ENCODE data around the gene PCBD1.

PCBD1 gene

GRCh38 chr10:70905071-70906021, 17.0 kb upstream of the PCBD1 start:
- H3K4me3 ChIP-seq (ENCODE audit: low read length): no peak overlapping the region
- no peaks in the 10 kb centered on the region for H3K4me1 ChIP-seq (ENCODE audit: insufficient read depth, low read length)
- no peaks in the 10 kb centered on the region for H3K36me3 ChIP-seq (ENCODE audit: insufficient read depth, low read length)
- H2AFZ ChIP-seq (ENCODE audit: low read depth, low read length): no peak overlapping the region
- H3K27me3 ChIP-seq (ENCODE audit: insufficient read depth, low read length): peaks cover 43% of the 10 kb centered on the region
- no peaks in the 10 kb centered on the region for H3K9me3 ChIP-seq (ENCODE audit: low read length)

DNA sequence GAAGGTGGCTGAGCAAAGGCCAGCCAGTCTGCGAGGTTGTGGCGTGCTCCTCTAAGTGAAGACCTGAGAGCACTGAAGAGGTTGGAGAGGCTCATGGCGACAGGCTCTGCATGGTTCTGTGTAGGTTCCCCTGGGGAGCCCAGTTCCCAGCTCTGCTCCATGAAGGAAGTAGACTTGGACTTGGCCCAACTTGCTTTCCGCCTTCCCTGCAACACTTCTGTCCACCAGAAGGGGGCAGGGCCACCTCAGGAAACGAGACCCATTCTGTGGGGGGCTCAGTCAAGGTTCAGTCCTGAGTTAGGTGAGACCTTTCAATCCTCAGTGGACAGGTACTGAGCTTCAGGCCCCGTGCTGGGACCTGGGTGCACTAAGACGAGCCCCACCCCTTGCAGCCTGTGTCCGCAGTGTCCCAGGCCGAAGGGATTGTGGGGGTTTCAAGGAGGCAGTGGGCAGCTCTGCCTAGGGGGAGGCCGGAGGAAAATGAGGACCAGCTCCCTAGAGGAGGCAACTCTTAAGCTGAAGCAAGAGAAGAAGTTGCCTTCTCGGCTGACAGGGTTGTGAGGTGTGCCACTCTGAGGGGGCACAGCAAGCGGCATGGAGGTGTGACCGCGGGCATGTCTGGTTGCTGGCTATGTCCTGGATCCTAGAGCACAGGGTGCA, 15.0 kb upstream of the PCBD1 start:
- H2AFZ ChIP-seq (ENCODE audit: low read depth, low read length): no peak overlapping the region
- peaks cover 46% of the 10 kb centered on the region for H3K27me3 ChIP-seq (ENCODE audit: insufficient read depth, low read length)
- no peak overlapping the region for H3K4me3 ChIP-seq (ENCODE audit: low read length)
- H3K36me3 ChIP-seq (ENCODE audit: insufficient read depth, low read length): no peaks in the 10 kb centered on the region
- no peaks in the 10 kb centered on the region for H3K9me3 ChIP-seq (ENCODE audit: low read length)
- H3K4me1 ChIP-seq (ENCODE audit: insufficient read depth, low read length): no peaks in the 10 kb centered on the region

- Histone ChIP-seq H3K27me3 (ENCODE audit: insufficient read depth, low read length) (peaks cover 40% of the 10 kb centered on the region), H3K36me3 (ENCODE audit: insufficient read depth, low read length) (no peaks in the 10 kb centered on the region)
Measured at GRCh38 chr10:70902661-70903261, 14.4 kb upstream of the PCBD1 start.

DNA sequence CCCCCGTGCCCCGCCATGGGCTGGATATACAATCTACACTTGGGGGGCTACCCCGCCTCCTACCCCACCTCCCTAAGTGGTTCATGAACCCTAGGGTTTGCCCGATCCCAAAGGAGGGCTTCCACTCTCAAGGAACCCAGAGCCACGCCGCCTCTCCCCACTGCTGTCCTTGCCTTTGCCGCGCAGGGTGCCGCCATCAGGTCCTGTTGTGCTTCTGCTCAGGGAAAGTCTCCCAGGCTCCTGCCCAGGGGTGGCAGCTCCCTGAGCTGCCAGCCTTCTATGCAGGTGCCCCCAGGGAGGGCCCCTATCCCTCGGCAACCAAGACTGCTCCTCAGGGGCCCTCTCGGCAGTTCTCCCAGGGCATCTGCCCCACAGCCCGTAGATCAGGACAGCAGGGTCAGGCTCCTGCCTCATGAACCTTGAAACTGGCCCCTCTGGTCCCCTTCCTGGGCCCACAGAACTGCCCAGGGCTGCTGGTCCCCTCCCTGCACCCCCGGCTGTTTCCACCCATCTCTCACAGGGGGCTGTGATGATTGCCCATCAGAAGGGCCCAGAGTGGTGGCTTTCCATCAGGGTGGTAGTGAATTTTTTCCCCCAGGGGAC, 13.0 kb upstream of the PCBD1 start:
- no peak overlapping the region for H3K4me3 ChIP-seq (ENCODE audit: low read length)
- no peaks in the 10 kb centered on the region for H3K4me1 ChIP-seq (ENCODE audit: insufficient read depth, low read length)
- no peaks in the 10 kb centered on the region for H3K36me3 ChIP-seq (ENCODE audit: insufficient read depth, low read length)
- H3K27me3 ChIP-seq (ENCODE audit: insufficient read depth, low read length): peaks cover 31% of the 10 kb centered on the region
- H2AFZ ChIP-seq (ENCODE audit: low read depth, low read length): no peak overlapping the region
- no peaks in the 10 kb centered on the region for H3K9me3 ChIP-seq (ENCODE audit: low read length)

More at GRCh38 chr10:70902661-70903261, 14.4 kb upstream of the PCBD1 start:
- Histone ChIP-seq H3K4me1 (ENCODE audit: insufficient read depth, low read length) (no peaks in the 10 kb centered on the region), H3K9me3 (ENCODE audit: low read length) (no peaks in the 10 kb centered on the region), H3K4me3 (ENCODE audit: low read length) (no peak overlapping the region), H2AFZ (ENCODE audit: low read depth, low read length) (no peak overlapping the region)

GRCh38 chr10:70899096-70899495, 10.7 kb upstream of the PCBD1 start:
- H3K27me3 ChIP-seq (ENCODE audit: insufficient read depth, low read length): peaks cover 19% of the 10 kb centered on the region
- H3K36me3 ChIP-seq (ENCODE audit: insufficient read depth, low read length): no peaks in the 10 kb centered on the region
- no peaks in the 10 kb centered on the region for H3K9me3 ChIP-seq (ENCODE audit: low read length)
- no peaks in the 10 kb centered on the region for H3K4me1 ChIP-seq (ENCODE audit: insufficient read depth, low read length)
- no peak overlapping the region for H2AFZ ChIP-seq (ENCODE audit: low read depth, low read length)
- no peak overlapping the region for H3K4me3 ChIP-seq (ENCODE audit: low read length)

DNA sequence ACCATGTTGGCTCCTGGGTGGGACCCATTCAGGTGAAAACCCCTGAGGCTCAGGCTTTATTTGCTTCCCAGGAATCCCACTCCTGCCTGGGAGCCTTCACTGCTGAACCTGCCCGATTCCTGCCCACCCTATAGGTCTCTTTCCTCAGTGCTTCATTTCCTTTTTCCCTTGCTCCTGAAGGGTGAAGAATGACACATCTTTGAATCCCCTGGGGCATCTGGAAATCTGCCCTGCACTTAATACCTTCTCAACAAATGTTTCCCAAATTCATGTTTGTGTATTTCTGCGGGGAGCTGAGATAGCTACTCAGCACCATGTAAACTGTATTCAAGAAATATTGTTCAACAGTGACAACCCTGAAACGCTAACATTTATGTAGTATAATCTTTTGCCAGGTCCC, 10.3 kb upstream of the PCBD1 start:
- H3K4me3 ChIP-seq (ENCODE audit: low read length): no peak overlapping the region
- H3K9me3 ChIP-seq (ENCODE audit: low read length): no peaks in the 10 kb centered on the region
- no peak overlapping the region for H2AFZ ChIP-seq (ENCODE audit: low read depth, low read length)
- H3K27me3 ChIP-seq (ENCODE audit: insufficient read depth, low read length): peaks cover 19% of the 10 kb centered on the region
- H3K4me1 ChIP-seq (ENCODE audit: insufficient read depth, low read length): no peaks in the 10 kb centered on the region
- no peaks in the 10 kb centered on the region for H3K36me3 ChIP-seq (ENCODE audit: insufficient read depth, low read length)

DNA sequence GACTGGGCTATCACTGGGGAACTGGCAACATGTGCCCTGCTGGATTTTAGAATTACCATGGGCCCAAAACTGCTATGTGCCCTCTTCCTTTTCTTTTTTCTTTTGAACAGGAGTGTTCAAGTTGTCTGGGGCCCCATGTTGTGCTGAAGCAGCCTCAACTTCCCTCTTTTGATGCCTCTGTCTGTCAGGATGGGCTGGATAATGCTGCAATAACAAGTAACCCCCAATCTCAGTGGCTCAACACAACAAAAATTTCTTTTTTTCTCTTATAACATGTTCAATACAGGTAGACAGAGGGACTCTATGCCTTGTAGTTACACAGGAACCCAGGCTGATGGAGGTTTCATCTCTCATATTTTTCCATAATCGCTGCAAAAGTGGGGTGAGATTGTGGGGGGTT, 8.2 kb upstream of the PCBD1 start:
- Histone ChIP-seq H3K4me1 (ENCODE audit: insufficient read depth, low read length) (no peaks in the 10 kb centered on the region), H3K9me3 (ENCODE audit: low read length) (no peaks in the 10 kb centered on the region), H2AFZ (ENCODE audit: low read depth, low read length) (no peak overlapping the region), H3K27me3 (ENCODE audit: insufficient read depth, low read length) (peaks cover 16% of the 10 kb centered on the region), H3K4me3 (ENCODE audit: low read length) (no peak overlapping the region), H3K36me3 (ENCODE audit: insufficient read depth, low read length) (no peaks in the 10 kb centered on the region)

GRCh38 chr10:70894416-70894815, 6.1 kb upstream of the PCBD1 start:
- Histone ChIP-seq H3K4me1 (ENCODE audit: insufficient read depth, low read length) (peaks cover 5% of the 10 kb centered on the region), H3K36me3 (ENCODE audit: insufficient read depth, low read length) (no peaks in the 10 kb centered on the region), H2AFZ (ENCODE audit: low read depth, low read length) (no peak overlapping the region), H3K9me3 (ENCODE audit: low read length) (no peaks in the 10 kb centered on the region), H3K27me3 (ENCODE audit: insufficient read depth, low read length) (peaks cover 3% of the 10 kb centered on the region), H3K4me3 (ENCODE audit: low read length) (no peak overlapping the region)

- H3K4me1 ChIP-seq (ENCODE audit: insufficient read depth, low read length): peaks cover 9% of the 10 kb centered on the region
- H3K4me3 ChIP-seq (ENCODE audit: low read length): no peak overlapping the region
- H2AFZ ChIP-seq (ENCODE audit: low read depth, low read length): no peak overlapping the region
- H3K36me3 ChIP-seq (ENCODE audit: insufficient read depth, low read length): no peaks in the 10 kb centered on the region
- no peaks in the 10 kb centered on the region for H3K9me3 ChIP-seq (ENCODE audit: low read length)
- no peaks in the 10 kb centered on the region for H3K27me3 ChIP-seq (ENCODE audit: insufficient read depth, low read length)
Measured at GRCh38 chr10:70893227-70894006, 5.1 kb upstream of the PCBD1 start.

- H3K4me1 ChIP-seq (ENCODE audit: insufficient read depth, low read length): peaks cover 9% of the 10 kb centered on the region
- no peaks in the 10 kb centered on the region for H3K9me3 ChIP-seq (ENCODE audit: low read length)
- H3K4me3 ChIP-seq (ENCODE audit: low read length): no peak overlapping the region
Measured at GRCh38 chr10:70892631-70893030, 4.3 kb upstream of the PCBD1 start.

GRCh38 chr10:70891627-70892026, 3.3 kb upstream of the PCBD1 start:
- H3K4me3 ChIP-seq (ENCODE audit: low read length): no peak overlapping the region
- H3K27me3 ChIP-seq (ENCODE audit: insufficient read depth, low read length): no peaks in the 10 kb centered on the region
- H3K9me3 ChIP-seq (ENCODE audit: low read length): no peaks in the 10 kb centered on the region

More at GRCh38 chr10:70892631-70893030, 4.3 kb upstream of the PCBD1 start:
- H2AFZ ChIP-seq (ENCODE audit: low read depth, low read length): no peak overlapping the region
- no peaks in the 10 kb centered on the region for H3K36me3 ChIP-seq (ENCODE audit: insufficient read depth, low read length)
- no peaks in the 10 kb centered on the region for H3K27me3 ChIP-seq (ENCODE audit: insufficient read depth, low read length)

DNA sequence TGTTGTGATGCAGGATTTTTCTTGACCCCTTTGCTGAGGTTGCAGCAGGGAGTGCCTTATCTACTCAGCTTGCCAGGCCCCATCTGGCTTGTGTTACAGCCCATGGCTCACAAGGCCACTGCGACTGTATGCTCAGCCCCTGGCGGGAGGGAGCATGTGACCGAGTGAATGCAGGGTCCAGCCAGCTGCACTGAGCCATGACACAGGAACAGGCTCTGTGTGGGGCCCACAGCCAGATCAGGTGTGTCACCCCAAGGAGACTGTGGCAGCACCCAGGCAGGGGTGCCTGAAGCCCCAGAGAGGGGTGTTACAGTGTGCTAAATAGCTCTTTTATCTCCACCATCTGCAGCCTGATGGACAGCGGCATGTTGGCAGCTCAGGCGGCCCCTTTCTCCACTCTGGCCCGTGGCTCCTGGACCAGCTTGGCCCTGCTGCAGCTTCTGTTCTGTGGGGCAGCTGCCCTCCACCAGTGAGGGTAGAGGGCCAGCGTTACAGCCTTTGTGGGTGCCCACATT, 2.6 kb upstream of the PCBD1 start:
- no peak overlapping the region for H3K4me3 ChIP-seq (ENCODE audit: low read length)
- H2AFZ ChIP-seq (ENCODE audit: low read depth, low read length): no peak overlapping the region
- H3K36me3 ChIP-seq (ENCODE audit: insufficient read depth, low read length): no peaks in the 10 kb centered on the region
- H3K4me1 ChIP-seq (ENCODE audit: insufficient read depth, low read length): peaks cover 9% of the 10 kb centered on the region
- no peaks in the 10 kb centered on the region for H3K27me3 ChIP-seq (ENCODE audit: insufficient read depth, low read length)
- H3K9me3 ChIP-seq (ENCODE audit: low read length): no peaks in the 10 kb centered on the region

More at GRCh38 chr10:70891627-70892026, 3.3 kb upstream of the PCBD1 start:
- Histone ChIP-seq H3K4me1 (ENCODE audit: insufficient read depth, low read length) (peaks cover 9% of the 10 kb centered on the region), H2AFZ (ENCODE audit: low read depth, low read length) (no peak overlapping the region), H3K36me3 (ENCODE audit: insufficient read depth, low read length) (no peaks in the 10 kb centered on the region)

All from neuron (in vitro differentiated cells).